AG20443 (cell line): ENCODE results near the gene MAML2.
"Not testable (repeated sequence)": the region's sequence is repeated elsewhere in the genome, so short reads cannot be mapped to it uniquely, and the experiment has no call there.

Experiments
- DNase-seq: peaks from one replicate; pipeline ENCODE4 v3.0.0; 2012; ENCODE audit warnings: low spot score, mixed read lengths

MAML2 gene

GRCh38 chr11:96268527-96268926 lies 74.5 kb downstream of the MAML2 start:
- not testable (repeated sequence) for DNase-seq

- DNase-seq, result no peak
Measured at GRCh38 chr11:96267496-96268032, 75.4 kb downstream of the MAML2 start.

GRCh38 chr11:96267001-96267495 lies 75.9 kb downstream of the MAML2 start:
- no peak for DNase-seq

GRCh38 chr11:96265972-96266371 lies 77.0 kb downstream of the MAML2 start:
- no peak for DNase-seq

GRCh38 chr11:96265220-96265737 lies 77.7 kb downstream of the MAML2 start:
- no peak for DNase-seq

- no peak for DNase-seq
Measured at GRCh38 chr11:96264364-96264763, 78.6 kb downstream of the MAML2 start.

- DNase-seq, result peak; percentile 66
Measured at GRCh38 chr11:96263238-96263763, 79.7 kb downstream of the MAML2 start.

- no peak for DNase-seq
Measured at GRCh38 chr11:96260532-96260931, 82.5 kb downstream of the MAML2 start.

GRCh38 chr11:96260067-96260511 lies 82.9 kb downstream of the MAML2 start:
- no peak for DNase-seq

- peak; percentile 41 for DNase-seq
Measured at GRCh38 chr11:96259134-96259830, 83.7 kb downstream of the MAML2 start.

- no peak for DNase-seq
Measured at GRCh38 chr11:96257972-96258934, 84.7 kb downstream of the MAML2 start.

GRCh38 chr11:96257036-96257435 lies 86.0 kb downstream of the MAML2 start:
- no peak for DNase-seq

- no peak for DNase-seq
Measured at GRCh38 chr11:96256215-96257011, 86.6 kb downstream of the MAML2 start.

GRCh38 chr11:96254854-96255253 lies 88.1 kb downstream of the MAML2 start:
- no peak for DNase-seq

- no peak for DNase-seq
Measured at GRCh38 chr11:96254087-96254486, 88.9 kb downstream of the MAML2 start.

GRCh38 chr11:96246718-96247552 lies 96.1 kb downstream of the MAML2 start:
- peak; percentile 38 for DNase-seq

- DNase-seq, result peak; percentile 95
Measured at GRCh38 chr11:96242971-96243647, 99.9 kb downstream of the MAML2 start.

GRCh38 chr11:96242191-96242847 lies 100.7 kb downstream of the MAML2 start:
- no peak for DNase-seq

- no peak for DNase-seq
Measured at GRCh38 chr11:96241331-96241841, 101.6 kb downstream of the MAML2 start.
